ENCODE measurements around the gene SEC14L3.
"Not testable (repeated sequence)": the region's sequence is repeated elsewhere in the genome, so short reads cannot be mapped to it uniquely, and the experiment has no call there.

The SEC14L3 gene

DNA sequence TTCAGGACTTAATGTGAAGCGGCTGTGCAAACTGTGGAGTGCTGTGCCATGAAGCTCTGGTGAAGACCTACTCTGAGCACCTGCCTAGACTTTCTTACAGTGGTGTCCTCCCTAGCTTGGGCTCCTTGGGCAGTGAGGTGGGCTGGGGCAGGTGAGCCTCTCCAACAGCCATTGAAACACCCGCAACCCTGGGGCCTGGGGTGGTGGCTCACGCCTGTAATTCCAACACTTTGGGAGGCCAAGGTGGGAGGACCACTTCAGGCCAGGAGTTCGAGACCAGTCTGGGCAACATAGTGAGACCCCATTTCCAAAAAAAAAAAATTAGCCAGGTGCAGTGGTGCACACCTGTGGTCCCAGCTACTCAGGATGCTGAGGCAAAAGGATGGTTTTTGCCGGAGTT is 14.3 kb upstream of the SEC14L3 start:
- no peak for FAIRE-seq
- DNase-seq (ENCODE audit: low spot score) = no peak

- FAIRE-seq (peak; percentile 96), DNase-seq (ENCODE audit: low spot score) (peak; percentile 93)
Observed at GRCh38 chr22:30485362-30485988, 13.7 kb upstream of the SEC14L3 start.

- FAIRE-seq (no peak), DNase-seq (ENCODE audit: low spot score) (no peak)
Observed at GRCh38 chr22:30483169-30483568, 11.4 kb upstream of the SEC14L3 start.

DNA sequence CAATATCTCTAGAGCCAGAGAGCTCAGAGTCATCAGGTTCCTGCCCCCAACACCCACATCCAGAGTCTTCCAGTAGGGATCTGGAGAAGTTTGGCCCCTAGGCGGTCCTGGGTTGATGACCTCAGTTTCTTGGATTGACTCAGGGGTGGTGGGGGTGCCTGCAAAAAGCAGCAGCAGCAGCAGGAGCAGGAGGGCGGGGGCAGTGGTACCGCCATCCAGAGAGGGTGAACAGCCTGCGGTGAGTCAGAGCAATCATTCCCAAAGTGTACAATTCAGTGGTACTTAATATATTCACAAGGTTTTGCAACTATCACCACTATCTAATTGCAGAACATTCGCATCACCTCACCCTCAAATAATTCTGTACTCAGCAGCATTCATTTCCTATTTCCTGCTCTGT is 9.9 kb upstream of the SEC14L3 start:
- no peak for FAIRE-seq
- DNase-seq (ENCODE audit: low spot score) = no peak

GRCh38 chr22:30479981-30480380 is 8.2 kb upstream of the SEC14L3 start:
- DNase-seq (ENCODE audit: low spot score) (no peak), FAIRE-seq (no peak)

- DNase-seq (ENCODE audit: low spot score) (no peak), FAIRE-seq (peak; percentile 27)
Observed at GRCh38 chr22:30474683-30475424, 3.0 kb upstream of the SEC14L3 start.

DNA sequence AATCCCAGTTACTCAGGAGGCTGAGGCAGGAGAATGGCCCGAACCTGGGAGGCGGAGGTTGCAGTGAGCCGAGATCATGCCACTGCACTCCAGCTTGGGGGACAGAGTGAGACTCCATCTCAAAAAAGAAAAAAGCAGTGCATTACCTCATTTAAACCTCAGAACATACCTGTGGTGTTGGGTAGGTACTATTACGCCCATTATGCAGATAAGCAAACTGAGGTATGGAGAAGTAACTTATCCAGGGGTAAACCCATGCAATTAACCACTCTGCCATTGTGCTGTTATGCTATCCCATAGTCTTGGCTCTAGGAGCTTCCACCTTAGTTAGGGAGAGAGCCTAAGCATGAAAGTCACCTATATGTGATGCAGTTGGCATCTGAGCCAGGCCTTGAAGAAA is 2.3 kb upstream of the SEC14L3 start:
- no peak for FAIRE-seq
- no peak for DNase-seq (ENCODE audit: low spot score)

DNA sequence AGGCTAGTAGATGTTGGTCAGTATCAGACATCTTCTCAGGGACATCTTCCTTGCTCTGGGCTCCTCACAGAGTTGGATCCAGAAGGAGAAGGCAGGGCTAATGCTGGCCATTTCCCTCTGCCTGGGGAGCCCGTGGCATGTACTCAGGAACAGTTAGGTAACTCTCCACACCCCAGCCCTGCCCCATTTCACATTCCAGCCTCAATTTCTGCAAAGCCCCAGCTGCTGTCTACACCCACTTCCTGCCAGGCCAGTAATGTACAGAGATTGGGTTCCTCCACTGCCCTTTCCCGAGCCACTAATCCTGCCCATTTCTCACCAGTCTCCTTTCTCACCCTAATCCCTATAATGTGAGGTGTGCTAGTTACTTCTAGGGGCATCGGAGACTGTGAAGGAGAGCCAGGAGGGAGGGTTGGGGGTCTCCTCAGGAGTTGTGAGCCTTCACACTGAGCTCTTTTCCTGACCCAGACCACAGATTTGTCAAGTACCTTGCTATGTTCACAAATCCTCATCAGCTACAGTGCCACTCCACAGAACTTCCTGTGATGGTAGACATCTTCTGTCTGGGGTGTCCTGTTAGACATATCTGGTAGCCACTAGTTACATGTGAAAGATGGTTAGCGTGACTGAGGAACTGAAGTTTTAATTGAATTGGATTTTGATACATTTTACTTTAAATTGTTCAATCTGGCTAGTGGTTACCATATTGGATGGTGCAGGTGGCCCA is 1.3 kb upstream of the SEC14L3 start:
- DNase-seq (ENCODE audit: low spot score) (no peak), FAIRE-seq (no peak)

DNA sequence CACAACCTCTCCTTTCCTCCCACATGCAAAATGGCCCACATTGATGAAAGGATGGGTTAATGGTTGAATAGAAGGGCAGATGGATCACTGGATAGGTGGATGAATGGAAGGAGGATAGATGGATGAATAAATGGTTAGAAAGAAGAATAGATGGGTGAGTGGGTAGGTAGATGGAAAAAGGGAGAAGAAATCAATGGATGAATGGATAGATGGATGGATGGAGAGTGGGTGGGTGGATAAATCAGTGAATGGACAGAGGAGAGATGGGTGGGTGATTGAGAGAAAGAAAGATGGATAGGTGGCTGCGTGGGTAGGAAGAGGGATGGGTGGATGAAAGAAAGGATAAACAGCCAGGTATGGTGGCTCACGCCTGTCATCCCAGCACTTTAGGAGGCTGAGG is 1.2 kb downstream of the SEC14L3 start:
- FAIRE-seq = no peak
- no peak for DNase-seq (ENCODE audit: low spot score)

DNA sequence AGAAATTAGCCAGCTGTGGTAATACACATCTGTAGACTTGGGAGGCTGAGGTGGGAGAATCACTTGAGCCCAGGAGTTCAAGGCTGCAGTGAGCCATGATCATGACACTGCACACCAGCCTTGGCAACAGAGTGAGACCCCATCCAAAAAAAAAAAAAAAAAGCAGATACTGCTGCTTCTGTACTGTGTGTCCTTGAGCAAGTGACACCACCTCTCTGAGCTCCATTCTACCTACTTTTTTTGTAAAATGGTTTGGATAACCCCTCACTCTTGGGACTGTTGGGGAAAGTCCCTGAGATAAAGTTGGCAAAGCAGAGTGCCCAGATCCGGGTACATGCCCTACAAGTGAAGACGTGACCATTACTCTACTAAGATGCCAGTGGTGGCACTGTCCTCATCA is 2.7 kb downstream of the SEC14L3 start:
- FAIRE-seq (no peak), DNase-seq (ENCODE audit: low spot score) (no peak)

GRCh38 chr22:30460555-30460954 is 11.3 kb downstream of the SEC14L3 start:
- FAIRE-seq = not testable (repeated sequence)

DNA sequence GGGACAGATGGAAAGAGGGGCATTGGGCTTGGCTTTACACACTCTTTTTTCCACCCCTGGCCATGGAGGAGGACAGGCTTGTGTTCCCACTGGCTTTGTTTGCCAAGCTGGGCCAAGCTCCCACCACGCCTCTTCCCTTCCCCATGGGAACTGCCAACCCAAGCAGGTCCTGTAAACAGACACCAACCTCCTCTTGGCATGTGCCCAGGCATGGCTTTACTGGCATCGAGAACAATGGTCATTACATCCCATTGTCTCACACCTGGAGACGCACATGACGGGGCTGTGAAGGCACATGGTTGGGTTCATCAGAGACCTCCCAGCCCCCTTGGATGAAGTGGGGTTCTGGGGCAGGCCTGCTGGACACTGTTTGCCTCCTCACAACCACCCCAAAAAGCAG is 11.7 kb downstream of the SEC14L3 start:
- peak; percentile 5 for FAIRE-seq
- DNase-seq (ENCODE audit: low spot score) = no peak

More at GRCh38 chr22:30460555-30460954, 11.3 kb downstream of the SEC14L3 start:
- DNase-seq (ENCODE audit: low spot score) = not testable (repeated sequence)

GRCh38 chr22:30459181-30460052 is 12.4 kb downstream of the SEC14L3 start:
- DNase-seq (ENCODE audit: low spot score) (no peak), FAIRE-seq (no peak)

- DNase-seq (ENCODE audit: low spot score) (no peak), FAIRE-seq (no peak)
Observed at GRCh38 chr22:30457981-30458380, 13.8 kb downstream of the SEC14L3 start.

DNA sequence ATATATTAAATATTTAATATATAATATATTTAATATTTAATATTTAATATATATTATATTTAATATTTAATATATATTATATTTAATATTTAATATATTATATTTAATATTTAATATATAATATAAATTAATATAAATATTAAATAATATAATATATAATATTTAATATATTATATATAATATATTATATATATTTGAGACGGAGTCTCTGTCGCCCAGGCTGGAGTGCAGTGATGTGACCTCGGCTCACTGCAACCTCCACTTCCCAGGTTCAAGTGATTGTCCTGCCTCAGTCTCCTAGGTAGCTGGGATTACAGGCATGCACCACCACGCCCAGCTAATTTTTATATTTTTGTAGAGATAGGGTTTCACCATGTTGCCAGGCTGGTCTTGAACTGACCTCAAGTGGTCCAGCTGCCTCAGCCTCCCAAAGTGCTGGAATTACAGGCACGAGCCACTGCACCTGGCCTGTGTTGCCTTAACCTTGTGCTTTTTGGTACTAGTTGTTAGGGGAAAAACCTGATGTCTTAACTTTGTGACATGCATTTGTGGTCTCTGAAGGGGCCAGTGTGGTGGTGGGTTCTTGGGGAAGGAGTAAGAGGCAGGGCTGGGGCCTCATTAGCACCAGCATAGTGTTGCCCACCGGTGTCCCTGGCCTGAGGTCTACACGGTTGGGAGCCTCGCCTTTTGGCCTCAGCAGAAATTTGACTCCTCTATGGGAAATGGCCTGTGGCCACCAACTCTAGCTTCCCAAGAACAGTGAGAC is 16.6 kb downstream of the SEC14L3 start:
- no peak for DNase-seq (ENCODE audit: low spot score)
- no peak for FAIRE-seq

- DNase-seq (ENCODE audit: low spot score) = no peak
Observed at GRCh38 chr22:30453731-30454510, 17.9 kb downstream of the SEC14L3 start.

GRCh38 chr22:30452861-30453260 is 19.0 kb downstream of the SEC14L3 start:
- DNase-seq (ENCODE audit: low spot score) (no peak), FAIRE-seq (no peak)

More at GRCh38 chr22:30453731-30454510, 17.9 kb downstream of the SEC14L3 start:
- FAIRE-seq = no peak

- FAIRE-seq = not testable (repeated sequence)
Observed at GRCh38 chr22:30451488-30451887, 20.3 kb downstream of the SEC14L3 start.

DNA sequence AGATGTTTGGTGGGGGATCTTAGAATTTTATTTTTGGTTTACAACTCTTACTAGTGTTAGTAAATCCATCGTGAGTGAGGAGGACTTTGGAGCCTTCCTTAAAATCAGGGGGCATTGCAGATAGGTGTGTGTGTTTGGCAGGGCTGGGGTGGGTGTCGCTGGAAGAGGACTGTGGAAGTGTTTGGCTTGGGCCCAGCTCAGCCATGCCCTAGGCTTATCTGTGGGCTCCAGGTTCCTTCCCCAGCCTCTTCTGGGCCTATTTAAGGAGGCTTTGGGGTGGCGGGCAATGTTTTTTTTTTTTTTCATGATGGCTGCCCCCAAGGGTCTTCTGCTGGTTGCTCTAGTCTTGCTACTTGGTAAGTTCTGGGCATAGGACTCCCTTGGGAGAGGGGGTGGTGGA is 24.2 kb downstream of the SEC14L3 start:
- DNase-seq (ENCODE audit: low spot score) (no peak), FAIRE-seq (no peak)

More at GRCh38 chr22:30451488-30451887, 20.3 kb downstream of the SEC14L3 start:
- not testable (repeated sequence) for DNase-seq (ENCODE audit: low spot score)

Data from urothelium cell line (cell line).